AG10803 (cell line): ENCODE data around the gene HNRNPF.

Source experiments
- DNase-seq: peaks from one replicate; pipeline ENCODE4 v3.0.0; 2010; ENCODE audit warnings: low read depth
- H3K4me3 ChIP-seq: 2 replicates; pipeline ENCODE4 v1.5.1; 2011; ENCODE audit warnings: mild to moderate bottlenecking, low read length, control low read depth
- CTCF ChIP-seq: conservative IDR thresholded peaks from 2 replicates; pipeline ENCODE4 v1.5.1; 2011; ENCODE audit warnings: mild to moderate bottlenecking, low read length, control low read depth, inconsistent platforms

The HNRNPF gene

GRCh38 chr10:43374194-43374593, 34.8 kb downstream of the HNRNPF start:
- no peak for TF ChIP-seq CTCF
- no peak for DNase-seq
- H3K4me3 ChIP-seq: no peak overlapping the region

DNA sequence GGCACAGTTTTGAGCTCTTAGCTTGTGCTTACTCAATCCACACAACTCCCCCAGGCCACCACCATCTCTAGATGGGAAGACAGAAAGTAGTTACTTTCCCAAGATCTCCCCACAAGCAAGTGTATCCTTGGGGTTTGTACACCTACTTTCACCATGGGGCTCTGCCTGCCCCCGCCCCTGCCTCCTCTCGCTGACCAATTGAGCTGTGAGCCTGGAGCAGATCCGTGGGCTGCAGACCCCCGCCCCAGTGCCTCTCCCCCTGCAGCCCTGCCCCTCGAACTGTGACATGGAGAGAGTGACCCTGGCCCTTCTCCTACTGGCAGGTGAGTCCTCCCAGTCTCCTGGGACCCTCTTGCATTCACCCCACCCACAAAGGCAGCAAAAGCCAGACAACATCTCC, 35.5 kb downstream of the HNRNPF start:
- no peak overlapping the region for H3K4me3 ChIP-seq
- TF ChIP-seq CTCF: no peak
- DNase-seq: no peak

DNA sequence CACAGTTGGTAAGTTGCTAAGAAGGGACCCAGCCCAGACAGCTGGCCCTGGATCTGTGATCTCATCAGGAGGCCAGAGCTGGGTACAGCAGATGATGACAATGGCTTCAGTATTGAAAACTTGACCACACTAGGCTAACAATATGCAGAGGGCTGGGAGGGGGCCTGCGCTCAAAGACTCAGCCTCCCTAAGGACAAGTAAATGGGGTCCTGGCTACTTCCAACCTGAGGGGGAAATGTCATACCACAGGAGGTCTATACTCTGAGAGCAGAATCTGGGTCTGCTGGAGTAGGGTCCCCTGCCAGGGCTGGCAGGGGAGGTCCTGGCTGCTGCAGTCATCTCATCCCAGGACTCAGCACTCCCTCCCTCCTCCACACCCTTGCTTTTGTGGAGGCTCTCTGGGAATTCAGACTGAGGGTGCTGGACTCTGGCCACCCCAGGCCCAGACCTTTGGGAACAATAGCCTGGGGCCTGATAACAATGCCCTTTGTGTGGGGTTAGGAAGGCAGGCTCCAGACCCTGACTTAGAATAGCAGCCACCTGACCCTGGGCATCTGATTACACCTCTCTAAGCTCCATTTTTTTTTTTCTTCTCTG, 36.1 kb downstream of the HNRNPF start:
- no peak for DNase-seq
- no peak for TF ChIP-seq CTCF
- no peak overlapping the region for H3K4me3 ChIP-seq

- DNase-seq: no peak
- no peak within 1 kb of the TSS for H3K4me3 ChIP-seq
- no peak for TF ChIP-seq CTCF
Measured at GRCh38 chr10:43371418-43371817, 37.6 kb downstream of the HNRNPF start, which contains the start of gene FXYD4. Gene FXYD4 (plus strand): TSS chr10:43371636. CDS start chr10:43373747, 2,111 bp downstream.

DNA sequence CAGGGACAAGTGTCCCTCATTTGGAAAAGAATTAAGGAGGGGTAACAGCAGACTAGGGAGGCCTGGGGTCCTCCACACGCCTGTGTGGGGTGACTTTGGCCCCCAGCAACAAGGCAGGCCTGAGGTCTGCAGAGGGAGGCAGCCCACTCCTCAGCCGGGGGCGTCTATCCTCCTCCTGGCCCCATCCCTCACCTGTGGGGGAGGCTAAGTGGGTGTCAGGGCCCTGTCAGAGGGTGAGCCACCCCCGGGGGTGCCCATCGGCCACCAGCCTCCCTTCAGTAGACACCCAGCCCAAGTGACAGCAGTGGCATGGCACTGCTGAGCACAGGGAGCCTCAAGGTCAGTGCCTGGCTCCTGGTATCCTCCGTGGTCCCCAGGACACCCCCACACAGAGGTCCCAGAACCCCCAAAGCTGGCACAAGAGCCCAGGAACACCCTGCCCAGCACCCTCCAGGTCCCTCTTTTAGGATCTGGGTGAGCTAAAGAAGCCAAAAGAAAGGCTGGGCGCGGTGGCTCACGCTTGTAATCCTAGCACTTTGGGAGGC, 38.2 kb downstream of the HNRNPF start:
- H3K4me3 ChIP-seq: no peak overlapping the region
- no peak for TF ChIP-seq CTCF
- DNase-seq: no peak

- TF ChIP-seq CTCF: no peak
- no peak overlapping the region for H3K4me3 ChIP-seq
- no peak for DNase-seq
Measured at GRCh38 chr10:43369921-43370320, 39.1 kb downstream of the HNRNPF start.

- no peak overlapping the region for H3K4me3 ChIP-seq
- DNase-seq: no peak
- TF ChIP-seq CTCF: no peak
Measured at GRCh38 chr10:43365001-43365400, 44.0 kb downstream of the HNRNPF start.
